OCI-M2 (cell line): ENCODE data around the gene S100A7.

Source experiments
- DNase-seq: peaks from one replicate; lab custom pipeline; 2025; ENCODE audit not compliant: unreplicated experiment; lab: John Stamatoyannopoulos, UW

S100A7 gene

DNA sequence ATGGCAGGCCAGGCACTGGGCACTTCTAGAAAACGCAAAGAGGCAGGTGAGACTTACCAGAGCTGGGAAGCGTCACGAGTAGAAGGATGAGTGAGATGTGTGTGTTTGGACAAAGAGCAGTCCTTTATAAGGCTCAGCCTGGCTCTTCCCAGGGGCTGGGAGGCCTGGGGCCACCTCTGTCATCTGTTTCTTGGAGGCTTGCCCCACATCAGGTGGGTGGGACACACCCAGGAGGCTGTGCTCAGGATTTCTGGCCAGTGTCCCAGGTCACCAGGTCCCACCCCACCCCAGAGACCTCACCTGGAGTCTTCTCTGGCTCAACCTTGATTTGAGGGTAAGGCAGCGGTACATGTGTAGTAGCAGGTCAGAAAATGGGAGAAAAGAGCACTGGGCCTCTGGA lies at the start of gene S100A7:
Gene S100A7, minus strand, starts transcription at position 101 of the 400 bp plus-strand sequence. CDS start 1,638 bp downstream, outside the sequence.
- no peak for DNase-seq

- no peak for DNase-seq
Observed at GRCh38 chr1:153509729-153510354, 49.4 kb upstream of the S100A7 start.

GRCh38 chr1:153509036-153509435 lies 48.6 kb upstream of the S100A7 start:
- no peak for DNase-seq

DNA sequence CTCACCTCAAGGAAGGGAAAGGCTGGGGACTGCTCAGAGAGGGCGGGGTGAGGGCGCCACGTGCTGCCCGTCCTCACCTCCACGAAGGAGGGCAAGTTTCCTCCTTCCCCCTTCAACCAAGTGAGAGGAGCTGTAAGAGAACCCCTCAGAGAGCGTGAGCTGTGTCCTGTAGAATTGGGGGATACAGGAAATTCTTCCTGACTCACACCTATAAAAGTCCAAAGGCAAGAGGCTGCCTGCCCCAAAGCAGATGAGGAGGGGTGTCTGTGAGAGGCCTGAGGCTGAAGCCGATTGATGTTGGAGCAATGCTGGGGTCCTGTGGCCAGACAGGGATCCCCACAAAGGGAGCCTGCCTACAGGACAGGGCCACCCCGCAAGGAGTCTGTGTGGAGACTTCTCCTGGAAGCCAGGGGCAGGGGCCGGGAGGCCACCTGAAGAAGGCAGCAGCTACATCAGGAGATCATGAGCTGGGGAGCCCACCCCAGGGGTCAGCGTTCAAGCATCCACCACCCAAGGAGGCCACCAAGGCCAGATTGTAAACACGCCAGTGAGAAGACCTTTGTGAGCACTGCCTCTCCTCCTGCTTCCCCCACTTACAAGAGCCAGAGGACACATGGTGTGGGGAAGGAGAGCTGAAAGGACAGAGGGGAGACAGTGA lies 47.6 kb upstream of the S100A7 start:
- DNase-seq, result no peak

- no peak for DNase-seq
Observed at GRCh38 chr1:153506831-153507413, 46.5 kb upstream of the S100A7 start.

GRCh38 chr1:153506386-153506785 lies 45.9 kb upstream of the S100A7 start:
- DNase-seq, result no peak

- no peak for DNase-seq
Observed at GRCh38 chr1:153505576-153505975, 45.1 kb upstream of the S100A7 start.

DNA sequence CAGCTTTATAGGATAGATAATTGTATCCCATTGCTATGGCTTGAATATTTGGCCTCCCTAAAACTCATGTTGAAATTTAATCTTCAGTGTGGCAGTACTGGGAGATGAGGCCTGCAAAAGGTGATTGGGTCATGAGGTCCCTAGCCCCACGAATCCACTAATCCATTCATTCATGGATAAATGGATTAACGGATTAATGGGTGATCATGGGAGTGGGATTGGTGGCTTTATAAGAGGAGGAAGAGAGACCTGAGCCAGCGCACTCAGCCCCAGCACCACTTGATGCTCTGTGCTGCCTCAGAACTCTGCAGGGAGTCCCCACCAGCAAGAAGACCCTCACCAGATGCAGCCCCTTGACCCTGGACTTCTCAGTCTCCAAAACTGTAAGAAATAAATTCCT lies 43.3 kb upstream of the S100A7 start:
- no peak for DNase-seq

GRCh38 chr1:153498746-153499145 lies 38.3 kb upstream of the S100A7 start:
- no peak for DNase-seq

DNA sequence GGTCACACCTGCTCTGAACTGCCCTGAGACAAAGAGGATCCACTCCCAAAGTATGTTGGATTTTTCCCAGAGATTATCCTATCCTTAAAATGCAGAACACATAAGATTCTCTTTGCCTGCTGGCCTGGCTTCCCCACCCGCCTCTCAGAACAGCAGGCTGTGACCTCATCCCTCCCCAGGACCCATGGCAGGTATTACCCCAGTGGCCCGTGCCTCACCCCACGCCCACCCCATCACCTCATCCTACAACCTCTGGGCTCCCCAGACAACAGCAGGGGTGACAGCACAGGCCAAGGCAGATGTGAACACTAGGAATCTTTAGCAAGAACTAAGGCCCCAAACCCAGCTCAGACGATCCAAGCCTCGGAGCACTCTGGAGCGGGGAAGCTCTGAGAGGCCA lies 35.1 kb upstream of the S100A7 start:
- no peak for DNase-seq

GRCh38 chr1:153494976-153495535 lies 34.6 kb upstream of the S100A7 start:
- DNase-seq, result no peak

- no peak for DNase-seq
Observed at GRCh38 chr1:153493343-153493960, 33.0 kb upstream of the S100A7 start.

DNA sequence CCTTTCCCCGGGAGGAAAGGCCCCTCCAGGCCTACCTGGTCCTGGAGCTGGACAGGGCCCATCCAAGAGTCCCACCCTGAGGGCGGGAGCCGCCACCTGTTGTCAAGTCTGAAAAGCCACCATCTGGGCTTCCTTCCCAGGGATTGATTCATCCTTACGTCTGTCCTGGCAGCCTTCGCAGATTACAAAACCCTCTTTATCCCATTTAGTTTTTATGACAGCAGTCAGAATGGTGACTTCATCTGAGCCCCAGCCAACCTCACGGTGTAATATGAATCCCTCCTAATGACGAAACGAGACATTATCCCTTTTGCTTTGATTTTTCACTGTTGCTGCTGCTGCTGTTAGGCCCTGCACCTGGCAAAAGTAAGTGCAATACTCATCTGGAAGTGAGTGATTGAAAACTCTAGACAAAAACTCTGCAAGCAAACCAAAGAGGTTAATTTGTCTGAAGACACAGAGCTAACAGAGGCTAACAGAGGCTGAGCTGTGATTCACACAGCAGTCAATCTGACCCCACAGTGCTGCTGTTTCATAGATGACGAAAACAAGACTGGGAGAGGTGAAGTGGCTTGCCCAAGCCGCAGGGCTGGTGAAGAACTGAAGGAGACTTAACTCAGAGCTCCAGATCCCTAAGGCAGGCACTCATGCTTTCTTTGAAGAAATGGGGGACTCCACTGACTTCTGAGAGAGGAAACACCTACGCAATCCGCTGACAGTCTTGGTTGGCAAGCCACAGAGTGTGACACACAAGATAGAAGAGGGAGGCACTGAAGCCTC lies 30.0 kb upstream of the S100A7 start:
- DNase-seq, result no peak

- no peak for DNase-seq
Observed at GRCh38 chr1:153488731-153489130, 28.3 kb upstream of the S100A7 start.

GRCh38 chr1:153487707-153488106 lies 27.3 kb upstream of the S100A7 start:
- DNase-seq, result no peak

GRCh38 chr1:153485863-153486262 lies 25.4 kb upstream of the S100A7 start:
- DNase-seq, result no peak

- no peak for DNase-seq
Observed at GRCh38 chr1:153483776-153484175, 23.3 kb upstream of the S100A7 start.

- DNase-seq, result no peak
Observed at GRCh38 chr1:153481124-153481523, 20.7 kb upstream of the S100A7 start.

GRCh38 chr1:153478692-153479618 lies 18.5 kb upstream of the S100A7 start:
- no peak for DNase-seq
